ENCODE measurements around the gene GPR63. TPM values are rescaled to one million over a fixed set of nuclear protein-coding genes. Genes with fewer than 3 reads are reported as not detected.

The GPR63 gene
- total and polyA plus RNA-seq, 2 donors (not counting 1 experiment from before 2014, with no cell fraction given) = 1.2 to 3.0 TPM

DNA sequence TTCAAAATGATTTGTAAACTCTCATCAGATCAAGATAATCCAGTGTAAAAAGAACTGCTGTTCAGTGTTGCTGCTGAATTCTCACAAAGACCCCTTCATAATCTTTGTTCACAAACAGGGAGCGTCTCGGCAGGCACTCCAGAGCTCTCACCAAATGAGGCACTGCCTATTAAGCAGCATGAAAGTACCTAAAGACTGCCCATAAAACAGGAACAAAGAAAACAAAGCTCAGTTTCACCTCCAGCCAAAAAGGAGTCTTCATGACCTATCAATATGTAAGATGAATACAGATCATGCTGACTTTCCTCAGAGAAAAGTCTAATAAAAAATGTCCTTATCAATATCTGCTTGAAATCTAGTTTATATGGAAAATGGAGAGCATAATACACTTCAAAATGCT, 41.8 kb downstream of the GPR63 start:
- H3K9ac ChIP-seq (ENCODE audit: insufficient read depth, low read length) = no peak overlapping the region
- H3K79me2 ChIP-seq (ENCODE audit: control insufficient read depth, insufficient read depth, low read length) = no peaks in the 10 kb centered on the region
- H4K20me1 ChIP-seq (ENCODE audit: control insufficient read depth, extremely low read depth, insufficient read depth, low read length) = no peaks in the 10 kb centered on the region
- no peaks in the 10 kb centered on the region for H3K9me3 ChIP-seq (ENCODE audit: control insufficient read depth, insufficient read depth, low read depth, low read length)
- H3K27me3 ChIP-seq (ENCODE audit: control insufficient read depth, insufficient read depth, low read length) = no peaks in the 10 kb centered on the region
- H3K36me3 ChIP-seq (ENCODE audit: control insufficient read depth, insufficient read depth, low read length) = no peaks in the 10 kb centered on the region
- H3K4me1 ChIP-seq (ENCODE audit: control insufficient read depth, extremely low read depth, insufficient read depth, low read length) = no peaks in the 10 kb centered on the region
- no peak overlapping the region for H3K4me3 ChIP-seq (replicated peaks in 1 of 4; ENCODE audit: control extremely low read depth in 1 of 4, insufficient read depth in 1 of 4, low read depth in 3 of 4, low read length in 4 of 4)
- no peak for DNase-seq (ENCODE audit: low read depth in 2 of 2)
- H2AFZ ChIP-seq (ENCODE audit: low read length) = no peak overlapping the region
- TF ChIP-seq, protein P1, sequence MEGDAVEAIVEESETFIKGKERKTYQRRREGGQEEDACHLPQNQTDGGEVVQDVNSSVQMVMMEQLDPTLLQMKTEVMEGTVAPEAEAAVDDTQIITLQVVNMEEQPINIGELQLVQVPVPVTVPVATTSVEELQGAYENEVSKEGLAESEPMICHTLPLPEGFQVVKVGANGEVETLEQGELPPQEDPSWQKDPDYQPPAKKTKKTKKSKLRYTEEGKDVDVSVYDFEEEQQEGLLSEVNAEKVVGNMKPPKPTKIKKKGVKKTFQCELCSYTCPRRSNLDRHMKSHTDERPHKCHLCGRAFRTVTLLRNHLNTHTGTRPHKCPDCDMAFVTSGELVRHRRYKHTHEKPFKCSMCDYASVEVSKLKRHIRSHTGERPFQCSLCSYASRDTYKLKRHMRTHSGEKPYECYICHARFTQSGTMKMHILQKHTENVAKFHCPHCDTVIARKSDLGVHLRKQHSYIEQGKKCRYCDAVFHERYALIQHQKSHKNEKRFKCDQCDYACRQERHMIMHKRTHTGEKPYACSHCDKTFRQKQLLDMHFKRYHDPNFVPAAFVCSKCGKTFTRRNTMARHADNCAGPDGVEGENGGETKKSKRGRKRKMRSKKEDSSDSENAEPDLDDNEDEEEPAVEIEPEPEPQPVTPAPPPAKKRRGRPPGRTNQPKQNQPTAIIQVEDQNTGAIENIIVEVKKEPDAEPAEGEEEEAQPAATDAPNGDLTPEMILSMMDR (conservative IDR thresholded peaks at IDR 0.05 in 1 of 2, IDR thresholded peaks at IDR 0.05 in 1 of 2; ENCODE audit: low read depth in 1 of 2, low read length in 2 of 2) = no peak
- TF ChIP-seq EZH2 (IDR thresholded peaks at IDR 0.05; ENCODE audit: low read length, missing control alignments) = no peak
- no peak overlapping the region for H3K4me2 ChIP-seq (ENCODE audit: extremely low read depth, insufficient read depth, low read length)
- no peak overlapping the region for H3K27ac ChIP-seq (ENCODE audit: insufficient read depth, low read length)

GRCh38 chr6:96794980-96795379, 42.3 kb downstream of the GPR63 start:
- Histone ChIP-seq H3K27me3 (ENCODE audit: control insufficient read depth, insufficient read depth, low read length) (no peaks in the 10 kb centered on the region), H2AFZ (ENCODE audit: low read length) (no peak overlapping the region), H3K4me3 (replicated peaks in 1 of 4; ENCODE audit: control extremely low read depth in 1 of 4, insufficient read depth in 1 of 4, low read depth in 3 of 4, low read length in 4 of 4) (no peak overlapping the region), H3K79me2 (ENCODE audit: control insufficient read depth, insufficient read depth, low read length) (no peaks in the 10 kb centered on the region), H3K27ac (ENCODE audit: insufficient read depth, low read length) (no peak overlapping the region), H3K4me2 (ENCODE audit: extremely low read depth, insufficient read depth, low read length) (no peak overlapping the region), H3K9ac (ENCODE audit: insufficient read depth, low read length) (no peak overlapping the region), H3K4me1 (ENCODE audit: control insufficient read depth, extremely low read depth, insufficient read depth, low read length) (no peaks in the 10 kb centered on the region), H3K36me3 (ENCODE audit: control insufficient read depth, insufficient read depth, low read length) (no peaks in the 10 kb centered on the region), H3K9me3 (ENCODE audit: control insufficient read depth, insufficient read depth, low read depth, low read length) (no peaks in the 10 kb centered on the region), H4K20me1 (ENCODE audit: control insufficient read depth, extremely low read depth, insufficient read depth, low read length) (no peaks in the 10 kb centered on the region)
- peak; percentile 4 to 57 for DNase-seq (ENCODE audit: low read depth in 2 of 2)
- no peak for TF ChIP-seq EZH2 (IDR thresholded peaks at IDR 0.05; ENCODE audit: low read length, missing control alignments)

DNA sequence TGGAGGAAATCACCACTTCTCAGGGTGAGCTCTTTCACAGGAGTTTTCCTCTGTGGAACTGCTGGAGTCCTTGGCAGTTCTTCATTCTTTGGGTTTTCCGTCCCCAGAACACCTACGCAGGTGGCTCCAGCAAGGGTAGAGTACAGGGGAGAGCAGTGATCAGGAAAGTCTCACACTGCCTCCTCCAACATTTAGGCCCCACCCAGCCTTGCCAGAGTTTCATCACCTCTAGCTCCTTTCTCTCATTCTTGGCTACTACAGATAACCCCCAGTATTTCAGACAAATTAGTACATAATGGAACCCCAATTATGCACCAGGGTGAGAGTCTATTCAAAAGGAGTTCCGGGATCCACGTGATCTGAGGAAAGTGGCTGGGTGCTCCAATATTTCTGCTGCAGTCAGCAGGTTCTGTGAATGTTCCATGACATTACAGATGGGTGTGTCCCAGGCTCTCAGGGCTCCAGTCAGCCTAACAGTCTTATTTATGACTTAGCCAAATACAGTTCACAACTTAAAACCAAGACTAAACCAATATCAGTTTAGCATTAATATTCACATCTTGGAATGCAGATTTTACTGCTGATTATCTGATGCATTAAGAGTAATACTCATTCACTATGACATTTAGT, 44.6 kb downstream of the GPR63 start:
- H2AFZ ChIP-seq (ENCODE audit: low read length) = no peak overlapping the region
- H3K27ac ChIP-seq (ENCODE audit: insufficient read depth, low read length) = no peak overlapping the region
- H3K27me3 ChIP-seq (ENCODE audit: control insufficient read depth, insufficient read depth, low read length) = no peaks in the 10 kb centered on the region
- no peaks in the 10 kb centered on the region for H4K20me1 ChIP-seq (ENCODE audit: control insufficient read depth, extremely low read depth, insufficient read depth, low read length)
- H3K36me3 ChIP-seq (ENCODE audit: control insufficient read depth, insufficient read depth, low read length) = no peaks in the 10 kb centered on the region
- no peaks in the 10 kb centered on the region for H3K9me3 ChIP-seq (ENCODE audit: control insufficient read depth, insufficient read depth, low read depth, low read length)
- H3K4me1 ChIP-seq (ENCODE audit: control insufficient read depth, extremely low read depth, insufficient read depth, low read length) = no peaks in the 10 kb centered on the region
- no peak overlapping the region for H3K4me2 ChIP-seq (ENCODE audit: extremely low read depth, insufficient read depth, low read length)
- H3K4me3 ChIP-seq (replicated peaks in 1 of 4; ENCODE audit: control extremely low read depth in 1 of 4, insufficient read depth in 1 of 4, low read depth in 3 of 4, low read length in 4 of 4) = no peak overlapping the region
- DNase-seq (ENCODE audit: low read depth in 2 of 2) = no peak
- no peaks in the 10 kb centered on the region for H3K79me2 ChIP-seq (ENCODE audit: control insufficient read depth, insufficient read depth, low read length)
- no peak overlapping the region for H3K9ac ChIP-seq (ENCODE audit: insufficient read depth, low read length)
- TF ChIP-seq EZH2 (IDR thresholded peaks at IDR 0.05; ENCODE audit: low read length, missing control alignments) = no peak
- TF ChIP-seq, protein P1 (conservative IDR thresholded peaks at IDR 0.05 in 1 of 2, IDR thresholded peaks at IDR 0.05 in 1 of 2; ENCODE audit: low read depth in 1 of 2, low read length in 2 of 2) = no peak

All from fibroblast of lung (primary cell).